ENCODE data around the gene GRIP2. TPM values are rescaled to one million over a fixed set of nuclear protein-coding genes. Genes with fewer than 3 reads are reported as not detected.

GRIP2 gene
- total RNA-seq, 2 donors from 2014 or later, result 3.7 to 3.9 TPM

DNA sequence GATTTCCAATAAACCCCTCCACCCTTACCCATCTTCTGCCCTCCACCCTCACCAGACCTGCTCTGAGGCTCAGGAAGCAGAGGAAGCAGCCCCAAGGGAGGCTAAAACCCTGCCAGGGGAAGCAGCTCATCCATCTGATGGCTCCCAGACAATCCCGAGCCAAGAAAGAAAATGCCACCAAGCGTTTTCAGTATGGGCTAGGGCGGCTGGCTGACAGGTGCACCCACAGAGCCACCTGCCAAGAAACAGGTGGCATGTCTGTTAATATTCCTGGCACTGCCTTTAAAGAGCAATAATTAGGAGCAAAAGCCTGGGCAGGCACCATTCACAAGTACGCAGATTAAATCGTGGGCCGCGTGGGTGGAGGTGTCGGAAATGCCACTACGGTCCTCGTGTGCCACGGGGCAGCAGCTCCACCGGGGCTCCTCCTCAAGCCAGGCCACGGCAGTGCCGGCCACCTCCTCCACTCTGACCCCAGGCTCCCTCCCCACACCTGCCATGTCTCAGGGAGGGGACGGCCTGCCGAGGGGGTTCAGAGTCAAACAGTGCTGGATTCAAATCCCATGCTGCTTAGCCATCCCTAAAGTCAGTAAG lies 23.9 kb upstream of the GRIP2 start:
- intact Hi-C loops (cut with DNase I), result no loop called here
- no peak for DNase-seq (ENCODE audit: low spot score)

DNA sequence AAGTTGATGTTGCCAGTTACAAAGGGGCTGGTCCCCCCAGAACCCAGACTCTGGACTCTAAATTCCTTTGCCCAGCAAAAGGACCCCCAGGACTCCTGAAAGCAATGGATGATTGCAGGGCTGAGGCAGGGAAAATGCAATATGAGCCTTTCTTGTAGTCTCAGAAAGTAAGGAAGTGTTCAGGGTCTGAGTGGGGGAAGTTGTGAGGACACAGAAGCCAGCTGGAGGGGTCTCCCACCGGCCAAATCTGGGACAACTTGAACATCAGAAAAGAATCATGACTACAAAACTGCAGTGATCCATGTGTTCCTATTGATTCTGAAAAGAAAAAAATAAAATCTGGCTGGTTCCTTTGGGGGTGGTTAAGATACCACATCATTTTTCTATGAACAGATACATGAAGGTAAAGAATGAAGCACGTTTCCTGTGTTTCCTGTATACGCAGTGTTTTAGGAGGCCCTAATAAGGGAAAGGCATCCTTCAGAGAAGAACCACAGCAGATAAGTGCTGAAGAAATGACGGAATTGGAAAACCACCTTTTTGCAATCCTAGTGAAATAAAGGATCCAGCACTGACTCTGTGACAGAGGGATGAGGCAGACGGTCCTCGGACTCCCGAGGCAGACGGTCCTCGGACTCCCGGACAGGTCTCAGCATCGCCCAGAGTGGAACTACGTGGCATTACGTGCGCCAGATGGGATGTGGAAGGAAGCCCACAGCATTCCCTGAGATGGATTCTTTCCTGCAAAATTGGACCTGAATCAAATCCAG lies 22.2 kb upstream of the GRIP2 start:
- intact Hi-C loops (cut with DNase I), result no loop called here
- no peak for DNase-seq (ENCODE audit: low spot score)

DNA sequence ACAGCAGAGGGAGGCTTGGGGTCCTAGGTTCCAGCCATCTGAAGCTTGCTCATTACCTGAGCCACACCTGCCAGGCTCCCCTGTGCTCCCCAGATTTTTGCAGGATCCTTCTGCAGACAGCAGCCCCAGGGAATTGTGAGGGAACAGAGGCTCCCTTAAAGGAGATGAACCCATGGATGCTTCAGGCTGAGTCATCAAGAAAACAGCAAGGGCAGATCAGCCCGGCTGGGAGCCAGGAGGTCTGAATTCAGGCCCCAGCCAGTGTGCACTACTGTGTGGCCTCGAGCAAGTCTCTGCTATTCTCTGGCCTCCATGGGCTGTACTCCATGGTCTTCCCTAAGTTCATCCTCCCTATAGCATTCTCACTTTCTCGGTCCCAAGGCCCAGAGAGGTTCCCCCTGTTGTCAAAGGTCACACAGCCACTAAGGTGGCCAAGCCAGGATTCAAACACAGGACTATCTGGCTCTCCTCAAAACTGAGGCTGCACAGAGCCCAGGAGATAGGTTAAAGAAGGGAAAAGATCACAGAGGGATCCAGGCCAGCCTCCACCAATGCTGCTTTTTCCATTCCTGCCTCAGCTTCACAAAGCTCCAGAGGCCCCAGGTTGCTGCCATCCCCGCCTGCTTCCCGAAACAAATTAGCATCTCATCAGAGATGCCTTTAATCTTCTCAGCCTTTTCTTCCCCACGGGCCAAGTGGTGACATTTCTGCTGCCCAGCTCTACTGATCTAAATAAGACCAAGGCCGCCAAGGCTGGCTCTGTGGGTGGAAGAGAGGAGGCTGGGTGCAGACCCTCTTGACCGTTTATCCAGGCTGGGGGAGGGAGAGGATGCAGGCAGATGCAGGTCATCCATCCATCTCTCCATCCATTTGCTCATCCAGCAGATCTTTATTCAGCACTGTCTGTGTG lies 21.2 kb upstream of the GRIP2 start:
- DNase-seq (ENCODE audit: low spot score), result no peak
- intact Hi-C loops (cut with DNase I), result no loop called here

GRCh38 chr3:14560110-14560509 lies 20.0 kb upstream of the GRIP2 start:
- intact Hi-C loops (cut with DNase I), result no loop called here
- no peak for DNase-seq (ENCODE audit: low spot score)

GRCh38 chr3:14558029-14558428 lies 17.9 kb upstream of the GRIP2 start:
- DNase-seq (ENCODE audit: low spot score), result no peak
- intact Hi-C loops (cut with DNase I), result no loop called here

DNA sequence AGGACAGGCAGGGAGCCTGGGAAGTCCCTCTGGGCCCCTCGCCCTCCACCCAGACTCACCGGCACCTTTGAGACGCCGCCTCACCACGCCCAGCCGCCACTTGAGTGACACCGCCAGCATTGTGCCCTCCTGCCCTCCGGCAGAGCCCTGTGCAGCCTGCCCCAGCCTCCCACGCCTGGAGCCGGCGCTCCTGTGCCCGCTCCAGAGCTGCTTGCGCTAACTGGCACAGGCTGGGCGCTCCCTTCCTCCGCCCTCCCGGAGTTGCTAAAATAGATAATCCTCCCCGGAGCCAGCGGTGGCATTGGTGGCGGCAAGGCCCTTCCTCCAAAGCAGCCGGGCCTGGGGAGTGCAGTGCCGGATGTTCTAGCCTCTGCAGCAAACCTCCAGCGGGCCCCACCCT lies 15.7 kb upstream of the GRIP2 start:
- intact Hi-C loops (cut with DNase I), result no loop called here
- no peak for DNase-seq (ENCODE audit: low spot score)

DNA sequence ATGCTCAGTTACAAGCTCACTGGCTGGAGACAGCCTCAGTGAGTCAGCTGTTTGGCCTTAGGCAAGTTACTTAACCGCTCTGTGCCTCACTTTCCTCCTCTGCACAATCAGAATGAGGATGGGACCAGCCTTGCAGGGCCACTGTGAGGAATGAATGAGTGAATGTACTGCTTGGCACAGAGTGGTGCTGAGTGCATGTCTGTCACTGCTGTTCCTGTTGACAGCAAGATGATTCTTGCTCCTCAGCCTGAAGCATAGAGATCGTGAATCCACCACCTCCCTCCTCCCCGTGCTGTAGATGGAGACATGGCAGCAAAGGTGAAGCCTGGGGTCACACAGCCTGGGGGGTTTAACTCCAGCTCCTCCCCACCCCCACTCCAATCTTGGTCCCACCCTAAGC lies 14.6 kb upstream of the GRIP2 start:
- DNase-seq (ENCODE audit: low spot score), result no peak
- intact Hi-C loops (cut with DNase I), result no loop called here

DNA sequence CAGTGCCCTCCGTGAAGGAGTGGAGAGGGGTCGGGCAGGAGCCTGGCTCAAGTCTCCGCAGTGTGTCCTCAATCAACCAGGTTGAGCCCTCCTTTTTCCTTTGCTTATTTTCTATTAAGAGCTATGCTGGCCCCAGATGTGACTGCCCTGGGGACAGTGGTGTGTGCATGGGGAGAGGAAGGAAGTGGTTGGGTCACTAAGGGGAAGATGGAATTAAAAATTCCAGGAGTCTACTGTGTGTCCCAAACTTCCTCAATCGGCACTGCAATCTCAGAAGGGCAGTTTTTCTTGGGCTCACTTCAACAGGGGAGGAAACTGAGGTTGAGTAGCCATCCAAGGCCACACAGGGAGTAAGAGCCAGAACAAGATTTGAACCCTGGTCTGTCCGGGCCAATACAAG lies 13.7 kb upstream of the GRIP2 start:
- no peak for DNase-seq (ENCODE audit: low spot score)
- intact Hi-C loops (cut with DNase I), result no loop called here

- intact Hi-C loops (cut with DNase I), result no loop called here
- no peak for DNase-seq (ENCODE audit: low spot score)
These were observed 12.6 kb upstream of the GRIP2 start for GRCh38 chr3:14552717-14553116.

GRCh38 chr3:14552041-14552648 lies 12.0 kb upstream of the GRIP2 start:
- DNase-seq (ENCODE audit: low spot score), result no peak
- intact Hi-C loops (cut with DNase I), result no loop called here

DNA sequence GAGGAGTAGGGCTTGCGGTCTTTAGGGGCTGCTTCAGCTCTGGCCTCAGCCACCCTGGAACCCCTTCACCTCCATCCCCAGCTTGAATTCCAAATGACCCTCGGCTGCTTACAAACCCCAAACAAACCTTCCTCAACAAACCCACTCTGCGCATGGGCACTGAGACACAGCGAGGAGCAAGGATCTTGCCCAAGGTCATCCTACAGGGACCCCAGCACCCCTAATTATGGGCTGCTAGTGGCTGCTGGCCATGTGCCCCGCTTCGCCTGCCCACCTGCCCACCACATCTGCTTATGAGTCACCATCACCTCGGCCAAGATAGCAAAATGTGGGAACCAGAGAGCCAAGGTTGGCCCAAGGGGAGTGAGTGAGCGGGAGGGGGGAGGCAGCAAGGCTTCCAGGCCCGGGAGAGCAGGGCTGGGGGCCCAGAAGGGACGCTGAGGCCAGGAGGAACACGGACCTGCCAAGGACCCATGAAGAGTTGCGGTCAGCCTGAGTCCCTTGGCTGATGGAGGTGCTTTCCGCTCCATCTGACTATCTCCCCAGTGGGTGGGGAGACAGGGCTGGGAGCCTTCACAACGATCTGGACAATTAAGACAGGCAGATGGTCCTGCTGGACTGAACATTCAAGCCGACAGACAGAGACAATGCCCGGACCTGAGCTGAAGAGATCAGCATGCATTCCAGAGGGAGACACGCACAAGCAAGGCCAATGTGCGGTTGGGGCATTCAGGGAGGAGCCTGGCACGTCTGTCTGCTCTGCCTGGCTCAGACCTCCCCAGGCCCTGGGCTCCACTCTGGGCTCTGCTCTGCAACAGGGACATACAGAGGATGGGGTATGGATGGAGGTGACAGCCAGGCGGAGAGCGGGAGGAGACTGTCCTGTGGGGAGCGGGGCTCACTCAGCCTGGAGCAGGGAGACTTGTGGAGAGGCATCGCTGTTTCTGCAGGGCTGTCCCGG lies 10.8 kb upstream of the GRIP2 start:
- intact Hi-C loops (cut with DNase I), result no loop called here

DNA sequence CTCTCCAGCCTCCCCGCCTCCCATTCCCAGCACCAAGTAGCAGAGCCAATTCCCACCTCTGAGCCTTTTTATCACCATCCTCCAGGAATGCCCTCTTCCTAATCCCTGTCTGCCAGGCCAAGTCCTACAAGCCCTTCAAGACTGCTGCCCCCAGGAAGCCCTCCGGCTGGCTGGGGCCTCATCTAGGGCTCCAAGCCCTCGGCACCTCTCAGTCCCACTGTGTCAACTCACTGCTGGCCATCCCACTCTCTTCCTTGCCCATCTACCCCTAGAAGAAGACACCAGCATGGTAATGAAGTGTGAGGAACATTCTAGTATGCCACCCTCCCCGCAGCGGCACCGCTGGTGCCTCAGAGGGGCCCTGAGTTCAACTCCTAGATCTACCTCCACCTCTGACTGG lies 10.0 kb upstream of the GRIP2 start:
- intact Hi-C loops (cut with DNase I), result no loop called here
- no peak for DNase-seq (ENCODE audit: low spot score)

More for the DNA sequence above, 10.8 kb upstream of the GRIP2 start:
- no peak for DNase-seq (ENCODE audit: low spot score)

- no peak for DNase-seq (ENCODE audit: low spot score)
- intact Hi-C loops (cut with DNase I), result loop anchor here (1.0 to 5.0 kb wide), 2 partner anchors 40 to 42 kb away; no protein-coding TSS in a partner anchor
These were observed 9.2 kb upstream of the GRIP2 start for GRCh38 chr3:14549256-14549919.

- no peak for DNase-seq (ENCODE audit: low spot score)
- intact Hi-C loops (cut with DNase I), result loop anchor here in 1 of 2 donors (5.0 kb wide), 1 partner anchor 41 kb away; no protein-coding TSS in a partner anchor
These were observed 8.2 kb upstream of the GRIP2 start for GRCh38 chr3:14548321-14548729.

DNA sequence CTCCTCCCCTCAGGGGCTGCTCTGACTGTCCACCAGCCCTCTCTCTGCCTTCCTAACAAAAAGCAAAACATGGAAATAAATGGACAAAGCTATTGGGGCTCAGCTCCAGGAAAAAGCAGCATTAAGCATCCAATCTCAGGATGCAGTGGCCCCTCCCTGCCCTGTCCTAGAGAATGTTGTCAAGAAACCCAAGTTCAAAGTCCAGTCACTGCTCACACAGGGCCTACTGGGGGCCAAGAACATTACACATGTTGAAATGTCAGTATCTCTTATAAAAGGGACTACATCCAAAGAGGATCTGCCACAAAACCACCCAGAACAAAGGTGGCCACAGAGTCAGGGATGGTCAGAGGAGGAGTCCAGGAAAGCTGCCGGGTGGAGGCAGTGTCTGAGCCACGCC lies 7.6 kb upstream of the GRIP2 start:
- no peak for DNase-seq (ENCODE audit: low spot score)
- intact Hi-C loops (cut with DNase I), result loop anchor here in 1 of 2 donors (5.0 kb wide), 1 partner anchor 40 kb away; no protein-coding TSS in a partner anchor

GRCh38 chr3:14546041-14546440 lies 5.9 kb upstream of the GRIP2 start:
- no peak for DNase-seq (ENCODE audit: low spot score)
- intact Hi-C loops (cut with DNase I), result loop anchor here in 1 of 2 donors (5.0 kb wide), 1 partner anchor 39 kb away; no protein-coding TSS in a partner anchor

DNA sequence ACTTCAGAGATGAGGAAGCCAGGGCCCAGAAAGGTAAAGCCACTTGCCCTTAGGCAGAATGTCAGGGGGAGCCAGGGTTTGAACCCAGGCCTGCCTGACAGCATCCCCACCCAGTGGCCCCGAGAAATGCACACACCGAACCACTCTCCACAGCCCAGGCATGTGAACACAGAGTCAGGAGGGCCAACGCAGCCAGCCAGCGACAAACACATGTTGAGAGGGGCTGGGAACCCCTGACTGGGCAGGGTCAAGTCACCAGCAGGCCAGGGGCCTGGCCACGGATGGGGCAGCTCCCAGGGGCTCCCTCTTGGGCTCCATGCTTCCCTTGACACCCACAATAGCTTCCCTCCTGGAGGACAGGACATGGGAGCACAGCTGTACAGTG lies 5.1 kb upstream of the GRIP2 start:
- intact Hi-C loops (cut with DNase I), result loop anchor here in 1 of 2 donors (5.0 kb wide), 1 partner anchor 38 kb away; no protein-coding TSS in a partner anchor
- DNase-seq (ENCODE audit: low spot score), result no peak

Measured in posterior vena cava (tissue), 2 donors.